ENCODE data around the gene EFCAB8. TPM values are rescaled to one million over a fixed set of nuclear protein-coding genes. Genes with fewer than 3 reads are reported as not detected.

Gene EFCAB8
- total RNA-seq, 4 donors from 2014 or later, result not detected

DNA sequence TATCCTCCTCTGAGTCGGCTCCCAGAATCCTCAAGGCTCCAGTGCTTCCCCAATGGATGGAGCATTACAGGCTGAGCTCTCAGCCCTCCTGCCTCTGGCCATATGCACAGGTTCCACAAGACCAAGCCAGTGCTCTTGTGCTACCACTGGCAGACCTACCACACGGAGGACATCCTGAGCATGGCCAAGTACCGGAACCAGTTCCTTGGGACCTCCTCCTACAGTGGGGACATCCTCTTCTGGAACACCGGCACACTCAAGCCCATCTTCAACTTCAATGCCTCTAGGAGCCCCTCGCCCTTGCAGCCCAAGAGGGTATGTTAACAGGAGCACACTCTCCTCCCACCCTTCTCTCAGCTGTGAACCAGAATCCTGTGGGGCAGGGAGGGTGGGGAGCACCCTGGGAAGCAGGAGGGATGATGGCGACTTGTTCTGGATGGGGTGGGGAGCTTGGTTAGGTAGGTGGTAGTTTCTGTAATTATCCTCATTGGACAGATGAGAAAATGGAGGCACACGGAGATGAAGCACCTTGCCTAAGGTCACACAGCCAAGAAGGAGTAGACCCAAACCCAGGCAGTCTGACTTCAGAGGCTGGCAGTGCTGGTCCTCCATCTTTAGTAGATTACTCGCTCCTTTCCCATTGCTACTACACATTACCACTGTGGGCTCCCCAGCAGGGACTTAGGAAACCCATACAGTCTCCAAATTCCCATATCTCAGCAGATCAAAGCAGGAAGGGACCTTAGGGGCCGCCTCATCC lies 58.6 kb downstream of the EFCAB8 start:
- DNase-seq (no peak), ATAC-seq (no peak)
- intact Hi-C loops (cut with DNase I; ENCODE audit: low total_unique reads), result no loop called here
- in situ Hi-C loops (cut with MboI; ENCODE audit: low sequenced_read_pairs in 4 of 4), result loop anchor here in 2 of 4 donors (10.0 to 25.0 kb wide), 3 partner anchors 95 to 377 kb away; partner anchors contain the start of genes BPIFB1 (in 1 of the 2), BPIFB2 (in 1 of the 2) and SUN5 (in 1 of the 2)
- TF ChIP-seq POLR2A (IDR thresholded peaks at IDR 0.05), result no peak
- TF ChIP-seq, protein P1, sequence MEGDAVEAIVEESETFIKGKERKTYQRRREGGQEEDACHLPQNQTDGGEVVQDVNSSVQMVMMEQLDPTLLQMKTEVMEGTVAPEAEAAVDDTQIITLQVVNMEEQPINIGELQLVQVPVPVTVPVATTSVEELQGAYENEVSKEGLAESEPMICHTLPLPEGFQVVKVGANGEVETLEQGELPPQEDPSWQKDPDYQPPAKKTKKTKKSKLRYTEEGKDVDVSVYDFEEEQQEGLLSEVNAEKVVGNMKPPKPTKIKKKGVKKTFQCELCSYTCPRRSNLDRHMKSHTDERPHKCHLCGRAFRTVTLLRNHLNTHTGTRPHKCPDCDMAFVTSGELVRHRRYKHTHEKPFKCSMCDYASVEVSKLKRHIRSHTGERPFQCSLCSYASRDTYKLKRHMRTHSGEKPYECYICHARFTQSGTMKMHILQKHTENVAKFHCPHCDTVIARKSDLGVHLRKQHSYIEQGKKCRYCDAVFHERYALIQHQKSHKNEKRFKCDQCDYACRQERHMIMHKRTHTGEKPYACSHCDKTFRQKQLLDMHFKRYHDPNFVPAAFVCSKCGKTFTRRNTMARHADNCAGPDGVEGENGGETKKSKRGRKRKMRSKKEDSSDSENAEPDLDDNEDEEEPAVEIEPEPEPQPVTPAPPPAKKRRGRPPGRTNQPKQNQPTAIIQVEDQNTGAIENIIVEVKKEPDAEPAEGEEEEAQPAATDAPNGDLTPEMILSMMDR (IDR thresholded peaks at IDR 0.05 in 4 of 5, conservative IDR thresholded peaks at IDR 0.05 in 1 of 5), result no peak
- Histone ChIP-seq H3K36me3 (no peaks in the 10 kb centered on the region), H3K4me1 (no peaks in the 10 kb centered on the region), H3K27ac (no peak overlapping the region), H3K4me3 (no peak overlapping the region), H3K9me3 (peaks cover 0 to 7% (median 0%) of the 10 kb centered on the region in 3 donors), H3K27me3 (no peaks in the 10 kb centered on the region)

DNA sequence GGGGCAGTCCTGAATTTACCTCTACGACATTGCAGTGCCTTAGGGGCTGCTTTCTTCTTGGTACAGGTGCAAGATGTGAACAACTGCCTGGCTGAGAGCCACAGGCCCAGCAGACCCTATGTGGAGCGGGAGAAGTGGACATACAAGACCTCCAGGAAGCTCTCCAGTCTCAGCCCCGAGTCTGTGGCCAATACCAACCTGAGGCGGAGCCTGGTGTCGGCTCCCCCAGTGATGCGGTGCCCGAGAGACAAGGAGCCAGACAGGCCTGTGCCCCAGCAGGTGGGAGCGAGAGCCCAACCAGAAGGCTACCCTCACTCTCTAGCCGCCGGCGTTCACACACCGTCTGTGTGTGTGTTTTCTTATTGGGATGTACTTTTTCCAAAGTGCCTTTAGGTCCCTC lies 59.6 kb downstream of the EFCAB8 start:
- H3K36me3 ChIP-seq, result no peaks in the 10 kb centered on the region
- no peak for TF ChIP-seq POLR2A (IDR thresholded peaks at IDR 0.05)
- TF ChIP-seq, protein P1 (IDR thresholded peaks at IDR 0.05 in 4 of 5, conservative IDR thresholded peaks at IDR 0.05 in 1 of 5), result no peak
- no peak overlapping the region for H3K4me3 ChIP-seq
- no peaks in the 10 kb centered on the region for H3K27me3 ChIP-seq
- no peaks in the 10 kb centered on the region for H3K4me1 ChIP-seq
- H3K27ac ChIP-seq, result no peak overlapping the region
- ATAC-seq (no peak), DNase-seq (no peak)
- intact Hi-C loops (cut with DNase I; ENCODE audit: low total_unique reads) (no loop called here), in situ Hi-C loops (cut with MboI; ENCODE audit: low sequenced_read_pairs in 4 of 4) (loop anchor here in 2 of 4 donors (10.0 to 25.0 kb wide), 3 partner anchors 94 to 377 kb away; partner anchors contain the start of genes BPIFB1 (in 1 of the 2), BPIFB2 (in 1 of the 2) and SUN5 (in 1 of the 2))
- H3K9me3 ChIP-seq, result peaks cover 0 to 7% (median 0%) of the 10 kb centered on the region in 3 donors

DNA sequence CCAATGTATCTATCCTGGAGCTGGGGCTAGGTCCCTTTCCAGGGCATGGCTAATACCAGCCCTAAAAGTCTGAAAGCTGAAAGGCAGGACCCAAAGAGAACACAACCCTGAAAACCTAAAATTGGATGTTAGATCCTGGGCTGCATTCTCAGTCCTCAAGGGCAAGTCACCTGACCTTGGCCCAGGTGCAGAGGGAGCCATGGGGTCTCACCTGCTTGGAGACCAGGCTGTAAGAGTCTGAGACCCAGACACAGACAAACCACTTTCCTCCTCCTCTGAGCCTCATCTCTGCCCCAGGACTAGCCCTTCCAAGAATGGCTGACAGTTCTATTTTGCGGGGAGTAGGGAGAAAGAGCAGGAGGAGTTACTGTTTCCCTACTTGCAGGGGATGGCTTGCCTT lies 60.0 kb downstream of the EFCAB8 start:
- H3K27me3 ChIP-seq, result no peaks in the 10 kb centered on the region
- in situ Hi-C loops (cut with MboI; ENCODE audit: low sequenced_read_pairs in 4 of 4) (loop anchor here in 2 of 4 donors (10.0 to 25.0 kb wide), 3 partner anchors 94 to 376 kb away; partner anchors contain the start of genes BPIFB1 (in 1 of the 2), BPIFB2 (in 1 of the 2) and SUN5 (in 1 of the 2)), intact Hi-C loops (cut with DNase I; ENCODE audit: low total_unique reads) (no loop called here)
- ATAC-seq (no peak), DNase-seq (no peak)
- no peaks in the 10 kb centered on the region for H3K36me3 ChIP-seq
- no peak overlapping the region for H3K4me3 ChIP-seq
- H3K9me3 ChIP-seq, result peaks cover 0 to 7% (median 0%) of the 10 kb centered on the region in 3 donors
- no peaks in the 10 kb centered on the region for H3K4me1 ChIP-seq
- no peak overlapping the region for H3K27ac ChIP-seq
- TF ChIP-seq, protein P1 (IDR thresholded peaks at IDR 0.05 in 4 of 5, conservative IDR thresholded peaks at IDR 0.05 in 1 of 5), result no peak
- TF ChIP-seq POLR2A (IDR thresholded peaks at IDR 0.05), result no peak

DNA sequence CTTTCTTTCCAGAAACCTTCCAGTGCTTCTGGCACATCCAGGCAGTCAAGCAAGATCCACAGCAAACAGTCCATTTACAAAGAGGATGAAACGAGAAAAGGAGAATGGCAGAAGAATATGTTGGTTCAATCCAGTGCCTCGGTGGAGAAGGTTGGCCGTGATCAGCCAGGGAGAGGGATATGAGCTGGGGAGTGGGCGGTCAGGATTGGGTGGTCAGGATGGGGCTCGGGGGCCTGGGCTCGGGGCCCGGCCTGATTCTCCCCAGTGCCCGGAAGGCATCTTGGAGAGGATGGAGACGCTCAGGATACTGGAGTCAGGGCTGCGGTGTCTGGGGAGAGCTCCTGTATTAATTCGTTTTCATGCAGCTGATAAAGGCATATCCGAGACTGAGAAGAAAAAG lies 61.3 kb downstream of the EFCAB8 start:
- Histone ChIP-seq H3K4me1 (no peaks in the 10 kb centered on the region), H3K9me3 (peaks cover 0 to 7% (median 0%) of the 10 kb centered on the region in 3 donors), H3K4me3 (no peak overlapping the region), H3K36me3 (no peaks in the 10 kb centered on the region), H3K27ac (no peak overlapping the region), H3K27me3 (no peaks in the 10 kb centered on the region)
- DNase-seq, result no peak
- TF ChIP-seq, protein P1 (IDR thresholded peaks at IDR 0.05 in 4 of 5, conservative IDR thresholded peaks at IDR 0.05 in 1 of 5), result no peak
- no peak for TF ChIP-seq POLR2A (IDR thresholded peaks at IDR 0.05)
- intact Hi-C loops (cut with DNase I; ENCODE audit: low total_unique reads) (no loop called here), in situ Hi-C loops (cut with MboI; ENCODE audit: low sequenced_read_pairs in 4 of 4) (loop anchor here in 2 of 4 donors (25.0 kb wide), 2 partner anchors 92 to 367 kb away; partner anchors contain the start of genes BPIFB1 (in 1 of the 2), BPIFB2 (in 1 of the 2) and SUN5 (in 1 of the 2))
- no peak for ATAC-seq

Data from gastrocnemius medialis (tissue), 4 donors.